Smooth muscle cell (in vitro differentiated cells): Measurements from ENCODE around the gene ITPR3. TPM values are rescaled to one million over a fixed set of nuclear protein-coding genes. Genes with fewer than 3 reads are reported as not detected.

ENCODE experiments used
- DNase-seq: peaks from one replicate; lab custom pipeline; 2025; ENCODE audit not compliant: unreplicated experiment; lab: John Stamatoyannopoulos, UW
- H2AFZ ChIP-seq: fragments of 200-600 bp; sonication (generic); 2 replicates; pipeline ENCODE4 v1.6.0; 2016; ENCODE audit warnings: antibody characterized with exemption, low read depth, mild to moderate bottlenecking
- H3F3A ChIP-seq: fragments of 200-600 bp; sonication (generic); 2 replicates; pipeline ENCODE4 v1.6.0; 2017; ENCODE audit warnings: antibody characterized with exemption, low read depth
- H3K27ac ChIP-seq: fragments of 200-600 bp; sonication (generic); 2 replicates; pipeline ENCODE4 v1.5.1; 2016; ENCODE audit warnings: low read depth, mild to moderate bottlenecking
- H3K27me3 ChIP-seq: fragments of 200-600 bp; sonication (generic); 2 replicates; pipeline ENCODE4 v1.6.1; 2016; ENCODE audit warnings: low read depth, mild to moderate bottlenecking
- H3K36me3 ChIP-seq: fragments of 200-600 bp; sonication (generic); 2 replicates; pipeline ENCODE4 v1.5.1; 2016; ENCODE audit warnings: low read depth
- H3K4me1 ChIP-seq: fragments of 200-600 bp; sonication (generic); 2 replicates; pipeline ENCODE4 v1.5.1; 2016; ENCODE audit warnings: low read depth
- H3K4me2 ChIP-seq: fragments of 200-600 bp; sonication (generic); 2 replicates; pipeline ENCODE4 v1.6.0; 2016; ENCODE audit warnings: mild to moderate bottlenecking
- H3K4me3 ChIP-seq: fragments of 200-600 bp; sonication (generic); 2 replicates; pipeline ENCODE4 v1.5.1; 2016; ENCODE audit warnings: mild to moderate bottlenecking
- H3K79me2 ChIP-seq: fragments of 200-600 bp; sonication (generic); 2 replicates; pipeline ENCODE4 v1.6.0; 2016; ENCODE audit warnings: low read depth, mild to moderate bottlenecking
- H3K9ac ChIP-seq: fragments of 200-600 bp; sonication (generic); 2 replicates; pipeline ENCODE4 v1.6.0; 2016; ENCODE audit warnings: low read depth
- H3K9me3 ChIP-seq: fragments of 200-600 bp; sonication (generic); replicated peaks from 2 replicates; pipeline ENCODE4 v1.5.1; 2016; ENCODE audit warnings: low read depth
- H4K20me1 ChIP-seq: fragments of 200-600 bp; sonication (generic); 2 replicates; pipeline ENCODE4 v1.6.0; 2016; ENCODE audit warnings: low read depth
- CTCF ChIP-seq: fragments of 200-600 bp; sonication (generic); IDR thresholded peaks from 2 replicates; pipeline ENCODE4 v1.5.1; 2017; ENCODE audit warnings: borderline replicate concordance, mild to moderate bottlenecking, antibody characterized with exemption; ENCODE audit not compliant: insufficient read depth, poor library complexity, severe bottlenecking
- WGBS: methylation state at CpG from one replicate; pipeline ENCODE4 v1.1.7; 2016; ENCODE audit warnings: low lambda C conversion rate; 5-methylcytosine and 5-hydroxymethylcytosine counted together
- polyA plus RNA-seq: library from polyadenylated mRNA; unstranded; fragments of >200 nt; fragmentation: Nextera tagmentation; extraction: Ambion mirVana; gene quantifications from 2 replicates; pipeline ENCODE4 v1.2.1, GENCODE V29; 2016
- total RNA-seq: library from RNA; depleted of rRNA; stranded (reverse); fragments of >200 nt; gene quantifications from 2 replicates; pipeline ENCODE4 v1.2.3, GENCODE V29; 2014

ITPR3 gene
- total and polyA plus RNA-seq, 2 experiments from 2014 or later, result 2.0 to 7.4 TPM

GRCh38 chr6:33677689-33678088, 56.6 kb downstream of the ITPR3 start:
- Histone ChIP-seq H3K9me3 (no peaks in the 10 kb centered on the region), H3K9ac (no peak overlapping the region), H3K4me3 (no peak overlapping the region), H4K20me1 (no peaks in the 10 kb centered on the region), H2AFZ (no peak overlapping the region), H3K36me3 (no peaks in the 10 kb centered on the region), H3K4me1 (peaks cover 10% of the 10 kb centered on the region), H3K27ac (no peak overlapping the region), H3K4me2 (no peak overlapping the region), H3K79me2 (no peaks in the 10 kb centered on the region), H3K27me3 (no peaks in the 10 kb centered on the region), H3F3A (no peaks in the 10 kb centered on the region)
- WGBS, result 98% methylated on average over 2 of the region's 2 CpGs
- no peak for DNase-seq
- TF ChIP-seq CTCF, result no peak

GRCh38 chr6:33678233-33678931, 57.3 kb downstream of the ITPR3 start:
- Histone ChIP-seq H3K9ac (no peak overlapping the region), H3K9me3 (no peaks in the 10 kb centered on the region), H3K27me3 (no peaks in the 10 kb centered on the region), H3K27ac (no peak overlapping the region), H3K36me3 (no peaks in the 10 kb centered on the region), H3K79me2 (no peaks in the 10 kb centered on the region), H2AFZ (no peak overlapping the region), H3F3A (no peaks in the 10 kb centered on the region), H3K4me1 (peaks cover 9% of the 10 kb centered on the region), H4K20me1 (no peaks in the 10 kb centered on the region), H3K4me3 (no peak overlapping the region), H3K4me2 (no peak overlapping the region)
- DNase-seq, result no peak
- TF ChIP-seq CTCF, result no peak
- WGBS, result 99% methylated on average over 24 of the region's 24 CpGs

- Histone ChIP-seq H3K36me3 (no peaks in the 10 kb centered on the region), H4K20me1 (no peaks in the 10 kb centered on the region), H3K9ac (no peak overlapping the region), H3K27me3 (no peaks in the 10 kb centered on the region), H3K79me2 (no peaks in the 10 kb centered on the region), H3K9me3 (no peaks in the 10 kb centered on the region), H2AFZ (no peak overlapping the region), H3K27ac (no peak overlapping the region), H3F3A (no peaks in the 10 kb centered on the region), H3K4me3 (no peak overlapping the region), H3K4me1 (peaks cover 4% of the 10 kb centered on the region), H3K4me2 (no peak overlapping the region)
- no peak for DNase-seq
- no peak for TF ChIP-seq CTCF
- WGBS, result 90% methylated on average over 12 of the region's 12 CpGs
Measured at GRCh38 chr6:33678932-33679490, 57.9 kb downstream of the ITPR3 start.

GRCh38 chr6:33679761-33680160, 58.6 kb downstream of the ITPR3 start:
- DNase-seq, result no peak
- no peak overlapping the region for H3K27ac ChIP-seq
- no peaks in the 10 kb centered on the region for H3K27me3 ChIP-seq
- 95% methylated on average over 20 of the region's 20 CpGs for WGBS
- H2AFZ ChIP-seq, result no peak overlapping the region
- no peak overlapping the region for H3K4me3 ChIP-seq
- H3K4me2 ChIP-seq, result no peak overlapping the region
- no peaks in the 10 kb centered on the region for H3K36me3 ChIP-seq
- no peaks in the 10 kb centered on the region for H3K4me1 ChIP-seq
- H3K79me2 ChIP-seq, result no peaks in the 10 kb centered on the region
- no peaks in the 10 kb centered on the region for H3F3A ChIP-seq
- no peaks in the 10 kb centered on the region for H3K9me3 ChIP-seq
- no peak overlapping the region for H3K9ac ChIP-seq
- TF ChIP-seq CTCF, result no peak
- H4K20me1 ChIP-seq, result no peaks in the 10 kb centered on the region
